HG02981 (cell line): Measurements from ENCODE around the gene CCNY.
"Not testable (repeated sequence)": the region's sequence is repeated elsewhere in the genome, so short reads cannot be mapped to it uniquely, and the experiment has no call there.

ENCODE experiments used
- ATAC-seq: cut with Tn5 transposase; IDR thresholded peaks from one replicate; pipeline ENCODE4 v1.9.1; 2021; ENCODE audit warnings: mild to moderate bottlenecking, moderate library complexity; ENCODE audit not compliant: unreplicated experiment

Gene CCNY

DNA sequence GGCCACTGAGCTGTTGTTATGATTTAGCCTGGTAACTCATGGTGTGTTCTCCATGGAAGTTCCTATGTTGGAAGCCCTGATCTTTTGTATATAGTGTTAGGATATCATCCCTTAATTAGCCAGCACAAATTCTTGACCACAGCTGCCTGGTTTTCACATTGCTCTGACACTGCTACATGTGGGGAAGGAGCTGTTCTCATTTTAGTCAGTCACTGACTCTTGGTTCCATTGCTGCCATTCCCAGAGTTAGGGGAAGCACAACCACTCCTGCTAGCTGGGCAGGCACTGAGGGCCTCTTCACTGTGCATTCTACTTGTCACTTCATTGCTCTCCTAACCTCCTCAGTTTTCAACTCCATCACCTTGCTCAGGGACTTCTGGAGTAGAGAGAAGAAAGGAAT, 170.4 kb downstream of the CCNY start:
- no peak for ATAC-seq

DNA sequence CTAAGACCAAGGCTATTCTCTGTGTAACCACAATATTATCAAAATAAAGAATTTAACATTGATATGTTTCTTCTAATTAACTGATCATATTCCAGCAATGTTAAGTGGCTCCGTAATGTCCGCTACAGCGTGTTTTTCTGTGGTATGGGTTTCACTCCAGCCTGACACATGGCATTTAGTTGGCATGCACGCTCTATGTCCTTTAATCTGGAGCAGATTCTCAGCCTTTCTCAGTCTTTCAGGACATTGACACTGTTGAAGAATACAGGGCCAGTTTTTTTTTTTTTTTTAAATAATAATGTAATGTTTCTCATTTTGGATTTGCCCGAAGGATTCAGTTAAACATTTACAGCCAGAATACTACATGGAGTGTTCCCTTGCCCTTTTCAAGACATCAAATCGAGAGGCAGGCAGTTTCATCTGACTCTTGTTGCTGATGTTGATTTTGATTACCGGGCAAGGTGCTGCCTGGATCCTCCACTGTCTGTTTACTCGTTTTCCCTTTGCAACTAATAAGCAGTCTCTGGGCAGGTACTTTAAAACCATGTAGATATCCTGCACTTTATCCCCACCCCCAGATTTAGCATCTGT, 171.3 kb downstream of the CCNY start:
- ATAC-seq: no peak

- ATAC-seq: no peak
These were observed 172.3 kb downstream of the CCNY start for GRCh38 chr10:35508647-35509046.

- ATAC-seq: no peak
These were observed 174.6 kb downstream of the CCNY start for GRCh38 chr10:35510891-35511290.

DNA sequence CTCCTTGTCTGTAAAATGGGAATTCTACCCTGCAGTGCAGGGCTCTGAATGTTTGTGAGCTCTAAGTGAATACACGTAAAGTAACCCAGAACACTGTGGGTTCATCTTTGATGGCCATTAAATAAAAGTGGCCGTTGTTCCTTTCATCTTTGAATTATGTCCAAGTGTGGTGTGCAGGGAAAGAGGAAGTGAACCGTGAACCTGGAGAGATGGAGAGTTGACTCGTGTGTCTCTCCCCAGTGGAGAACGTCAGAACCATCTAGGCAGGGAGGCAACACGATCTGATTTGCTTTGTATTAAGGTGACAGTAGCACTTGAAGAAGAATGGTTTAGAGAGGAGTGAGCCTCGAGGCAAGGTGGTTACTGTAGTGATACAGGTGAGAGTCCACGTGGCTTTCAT, 175.3 kb downstream of the CCNY start:
- no peak for ATAC-seq

- ATAC-seq: no peak
These were observed 179.9 kb downstream of the CCNY start for GRCh38 chr10:35516102-35516670.

- no peak for ATAC-seq
These were observed 181.3 kb downstream of the CCNY start for GRCh38 chr10:35517431-35518181.

GRCh38 chr10:35518187-35518586, 181.9 kb downstream of the CCNY start:
- not testable (repeated sequence) for ATAC-seq

DNA sequence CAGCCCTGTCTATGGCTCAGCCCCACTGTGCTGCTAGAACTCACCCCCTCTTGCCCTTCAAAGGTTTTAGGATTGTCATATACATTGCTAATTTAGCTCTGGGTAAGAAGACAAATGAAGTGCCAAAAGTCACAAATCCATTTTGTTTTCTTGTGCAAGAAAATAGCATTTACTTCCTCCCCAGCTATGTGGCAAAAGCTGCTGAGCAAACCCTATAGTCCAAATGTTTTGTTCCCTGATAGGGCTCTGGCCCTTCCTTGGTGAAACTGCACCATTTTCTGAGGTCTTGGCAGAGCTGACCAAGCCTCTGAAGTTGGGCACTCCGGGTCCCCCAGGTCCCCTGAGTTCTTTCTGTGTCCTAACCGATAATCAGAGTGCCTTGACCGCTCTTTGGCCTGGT, 184.7 kb downstream of the CCNY start:
- ATAC-seq: no peak

DNA sequence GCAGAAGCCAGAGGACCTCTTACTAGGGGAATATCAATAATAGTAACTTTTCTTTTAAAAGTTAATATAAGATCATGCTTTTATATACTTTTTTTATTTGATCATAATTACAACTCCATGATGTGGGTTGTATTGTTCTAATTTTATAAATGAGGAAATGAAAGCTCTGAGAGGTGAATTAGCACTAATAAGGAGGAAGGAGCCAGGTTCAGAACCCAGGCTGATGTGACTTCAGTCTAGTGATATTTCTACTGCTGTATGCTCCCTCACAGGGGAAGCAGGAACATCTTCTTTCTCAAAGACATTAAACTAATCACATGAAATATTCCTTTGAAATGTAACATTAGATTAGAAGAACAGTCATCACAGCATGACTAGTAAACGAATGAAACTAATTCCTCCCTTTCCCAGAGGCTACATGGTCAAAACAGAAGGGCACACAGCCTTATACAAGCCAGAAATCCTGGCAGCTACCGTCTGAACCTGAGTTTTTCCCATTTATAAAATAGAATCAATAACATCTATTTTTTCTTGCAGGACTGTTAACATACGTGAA, 187.4 kb downstream of the CCNY start:
- ATAC-seq: no peak

- no peak for ATAC-seq
These were observed 190.4 kb downstream of the CCNY start for GRCh38 chr10:35526746-35527145.

GRCh38 chr10:35532141-35532540, 195.8 kb downstream of the CCNY start:
- no peak for ATAC-seq

- no peak for ATAC-seq
These were observed 197.3 kb downstream of the CCNY start for GRCh38 chr10:35533565-35533964.

DNA sequence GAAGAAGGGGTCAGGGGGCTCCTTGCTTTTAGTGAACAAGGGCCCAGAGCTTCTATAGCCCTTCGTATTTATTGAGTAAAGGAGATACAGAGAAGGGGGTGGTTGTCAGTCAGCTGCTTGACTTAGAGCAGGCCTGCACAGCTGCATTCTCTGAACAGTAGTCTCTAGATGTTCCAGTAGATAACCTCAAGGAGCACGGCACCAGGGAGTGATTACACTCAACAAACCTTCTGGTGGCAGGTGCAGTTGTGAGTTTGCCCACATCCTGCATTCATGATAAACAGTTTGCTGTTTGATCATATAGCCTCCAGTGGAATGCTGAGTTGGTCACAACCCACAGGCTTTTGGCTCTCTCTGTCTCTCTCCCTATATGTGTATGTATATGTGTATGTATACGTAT, 198.8 kb downstream of the CCNY start:
- ATAC-seq: no peak

DNA sequence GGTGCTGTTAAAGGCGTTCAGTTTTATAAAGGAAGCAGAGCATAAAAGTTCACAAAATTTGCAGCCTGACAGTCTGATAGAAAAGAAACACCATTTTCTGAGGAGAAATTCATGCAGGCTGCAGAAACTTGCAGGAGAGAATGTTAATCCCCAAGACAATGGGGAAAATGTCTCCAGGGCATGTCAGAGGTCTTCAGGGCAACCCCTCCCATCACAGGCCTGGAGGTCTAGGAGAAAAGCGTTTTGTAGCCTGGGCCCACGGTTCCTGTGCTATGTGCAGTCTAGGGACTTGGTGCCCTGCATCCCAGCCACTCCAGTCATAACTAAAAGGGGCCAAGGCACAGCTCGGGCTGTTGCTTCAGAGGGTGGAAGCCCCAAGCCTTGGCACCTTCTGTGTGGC, 200.5 kb downstream of the CCNY start:
- ATAC-seq: no peak

GRCh38 chr10:35537925-35538324, 201.6 kb downstream of the CCNY start:
- ATAC-seq: not testable (repeated sequence)

GRCh38 chr10:35540296-35541164, 204.2 kb downstream of the CCNY start:
- no peak for ATAC-seq

GRCh38 chr10:35541720-35542119, 205.4 kb downstream of the CCNY start:
- no peak for ATAC-seq

GRCh38 chr10:35542303-35542702, 206.0 kb downstream of the CCNY start:
- ATAC-seq: no peak

DNA sequence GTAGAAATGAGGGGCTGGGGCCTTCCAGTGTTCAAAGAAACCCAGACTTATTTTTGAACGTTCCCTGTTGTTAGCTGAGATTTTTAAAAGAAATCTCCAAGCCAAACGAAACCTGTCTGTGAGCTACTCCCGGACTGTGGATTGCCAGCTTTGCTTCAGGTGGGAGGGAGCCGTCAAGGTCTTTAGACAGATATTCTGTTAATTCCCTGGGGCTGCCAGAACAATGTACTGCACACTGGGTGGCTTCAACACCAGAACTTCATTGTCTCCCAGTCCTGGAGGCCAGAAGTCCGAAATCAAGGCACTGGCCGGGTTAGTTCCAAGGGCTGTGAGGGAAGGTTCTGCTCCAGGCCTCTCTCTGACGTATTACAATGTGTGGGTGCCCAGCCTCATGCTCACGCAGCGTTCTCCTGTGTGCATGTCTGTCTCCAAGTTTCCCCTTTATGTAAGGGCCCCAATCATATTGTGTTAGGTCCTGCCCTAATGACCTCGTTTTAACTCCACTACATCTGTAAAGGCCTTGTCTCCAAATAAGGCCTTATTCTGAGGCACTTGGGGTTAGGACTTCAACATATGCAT, 208.9 kb downstream of the CCNY start:
- no peak for ATAC-seq
